ENCODE measurements around the gene PRH1. TPM values are rescaled to one million over a fixed set of nuclear protein-coding genes. Genes with fewer than 3 reads are reported as not detected.

The PRH1 gene
- total and polyA plus RNA-seq, 2 experiments from 2014 or later: 19.0 to 42.9 TPM

- Histone ChIP-seq H3K9me2 (ENCODE audit: insufficient read depth) (peaks cover 8% of the 10 kb centered on the region; the same call in 1 of the 2 replicates), H3K27me3 (ENCODE audit: insufficient read depth) (no peaks in the 10 kb centered on the region), H3K4me1 (ENCODE audit: insufficient read depth) (no peaks in the 10 kb centered on the region), H3F3A (replicated peaks; ENCODE audit: low read depth) (no peaks in the 10 kb centered on the region), H3K79me2 (replicated peaks; ENCODE audit: insufficient read depth) (no peaks in the 10 kb centered on the region), H4K20me1 (replicated peaks; ENCODE audit: insufficient read depth) (no peaks in the 10 kb centered on the region; the same call in 1 of the 2 replicates), H3K27ac (ENCODE audit: low read depth) (no peak overlapping the region), H2AFZ (no peak overlapping the region), H3K4me3 (no peak overlapping the region), H3K36me3 (ENCODE audit: insufficient read depth) (peaks cover 9% of the 10 kb centered on the region), H3K4me2 (no peak overlapping the region)
- Mint-ChIP-seq H3K9me3 (peaks cover 38% of the 10 kb centered on the region), H3K36me3 (ENCODE audit: low read depth) (peaks cover 48% of the 10 kb centered on the region), H3K4me3 (no peak overlapping the region), H3K4me1 (no peaks in the 10 kb centered on the region), H3K27ac (no peak overlapping the region), H3K27me3 (ENCODE audit: insufficient read depth, low read depth, poor library complexity) (peaks cover 2% of the 10 kb centered on the region)
- DNase-seq (ENCODE audit: low spot score) (no peak), ATAC-seq (no peak)
- TF ChIP-seq CREB1 (CRISPR knock-in tag; IDR thresholded peaks at IDR 0.05; ENCODE audit: low read depth) (no peak), ZNF462 (CRISPR knock-in tag; IDR thresholded peaks at IDR 0.05) (no peak), JUNB (IDR thresholded peaks at IDR 0.05; ENCODE audit: unreplicated experiment) (no peak), POLR2AphosphoS5 (IDR thresholded peaks at IDR 0.05; ENCODE audit: low read depth) (no peak), REST (IDR thresholded peaks at IDR 0.05; ENCODE audit: unreplicated experiment) (no peak), ZNF331 (CRISPR knock-in tag; IDR thresholded peaks at IDR 0.05; ENCODE audit: low read depth) (no peak), ZNF114 (CRISPR knock-in tag; IDR thresholded peaks at IDR 0.05) (no peak), ETS1 (IDR thresholded peaks at IDR 0.05) (no peak), EZH2 (IDR thresholded peaks at IDR 0.05; ENCODE audit: low read depth, unreplicated experiment) (no peak), STAT1 (IDR thresholded peaks at IDR 0.05; ENCODE audit: unreplicated experiment) (no peak), EZH2phosphoT487 (IDR thresholded peaks at IDR 0.05; ENCODE audit: unreplicated experiment) (no peak)
These were observed 28.2 kb downstream of the PRH1 start for GRCh38 chr12:10855807-10856206.

Measured in GM23338 (cell line).